ENCODE measurements around the gene TRIM61. TPM values are rescaled to one million over a fixed set of nuclear protein-coding genes. Genes with fewer than 3 reads are reported as not detected.

The TRIM61 gene
- total RNA-seq, 1 experiment from 2014 or later = 2.8 TPM

DNA sequence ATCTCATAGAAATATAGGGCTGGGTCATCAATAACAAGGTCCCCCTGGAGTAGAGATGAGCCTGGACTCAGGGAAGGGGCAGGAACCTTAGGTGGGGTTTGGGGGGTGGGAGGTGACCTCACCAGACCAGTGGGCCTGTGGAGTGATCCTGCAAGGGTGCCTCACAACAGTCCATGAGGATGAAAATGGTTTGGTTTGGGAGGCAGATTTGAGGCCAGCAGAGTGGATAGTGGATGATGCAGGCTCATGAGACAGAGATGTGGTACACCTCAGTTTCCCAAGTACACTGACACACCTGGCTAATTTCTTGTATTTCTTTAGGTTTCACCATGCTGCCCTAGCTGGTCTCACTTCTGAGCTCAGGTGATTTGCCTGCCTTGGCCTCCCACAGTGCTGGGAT, 36.2 kb upstream of the TRIM61 start (continued):
- no peak for TF ChIP-seq ZNF219 (CRISPR knock-in tag; IDR thresholded peaks at IDR 0.05; ENCODE audit: borderline replicate concordance)
- TF ChIP-seq RORB (CRISPR knock-in tag; IDR thresholded peaks at IDR 0.05) = no peak
- TF ChIP-seq CBFB (CRISPR knock-in tag; IDR thresholded peaks at IDR 0.05; ENCODE audit: low read depth) = no peak
- TF ChIP-seq CREB1 (CRISPR knock-in tag; IDR thresholded peaks at IDR 0.05) = no peak
- no peak for TF ChIP-seq ZSCAN18 (CRISPR knock-in tag; IDR thresholded peaks at IDR 0.05)
- no peak for TF ChIP-seq ELF4 (CRISPR knock-in tag; IDR thresholded peaks at IDR 0.05; ENCODE audit: low read depth)

DNA sequence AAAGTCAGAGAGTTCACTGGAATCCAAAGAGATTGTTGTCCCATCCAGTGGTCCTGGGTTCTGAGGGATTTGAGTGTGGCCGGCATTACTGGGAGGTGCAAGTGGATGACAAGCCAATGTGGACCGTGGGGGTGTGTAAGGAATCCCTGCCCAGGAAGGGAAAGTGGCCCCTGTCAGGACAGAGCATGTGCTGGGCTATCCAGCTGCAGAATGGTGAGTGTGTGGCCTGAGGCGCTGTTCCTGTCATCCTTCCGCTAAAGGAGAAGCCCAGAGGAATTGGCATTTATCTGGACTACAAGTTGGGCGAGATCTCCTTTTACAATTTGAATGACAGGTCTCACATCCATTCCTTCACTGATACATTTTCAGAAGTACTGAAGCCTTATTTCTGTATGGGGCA, 33.9 kb upstream of the TRIM61 start:
- H3K4me1 Mint-ChIP-seq = no peaks in the 10 kb centered on the region
- ATAC-seq = no peak
- no peak overlapping the region for H3K4me3 Mint-ChIP-seq
- TF ChIP-seq ZNF512 (CRISPR knock-in tag; IDR thresholded peaks at IDR 0.05; ENCODE audit: borderline replicate concordance) (no peak), MXD4 (CRISPR knock-in tag; IDR thresholded peaks at IDR 0.05; ENCODE audit: borderline replicate concordance) (no peak), ETV6 (CRISPR knock-in tag; IDR thresholded peaks at IDR 0.05) (no peak), OVOL2 (CRISPR knock-in tag; IDR thresholded peaks at IDR 0.05; ENCODE audit: borderline replicate concordance) (no peak), ZNF396 (CRISPR knock-in tag; IDR thresholded peaks at IDR 0.05; ENCODE audit: borderline replicate concordance) (no peak), RELA (CRISPR knock-in tag; IDR thresholded peaks at IDR 0.05; ENCODE audit: borderline replicate concordance) (no peak), GTF2I (CRISPR knock-in tag; conservative IDR thresholded peaks at IDR 0.05) (no peak), ZNF121 (CRISPR knock-in tag; IDR thresholded peaks at IDR 0.05) (no peak)
- TF ChIP-seq, protein P1, sequence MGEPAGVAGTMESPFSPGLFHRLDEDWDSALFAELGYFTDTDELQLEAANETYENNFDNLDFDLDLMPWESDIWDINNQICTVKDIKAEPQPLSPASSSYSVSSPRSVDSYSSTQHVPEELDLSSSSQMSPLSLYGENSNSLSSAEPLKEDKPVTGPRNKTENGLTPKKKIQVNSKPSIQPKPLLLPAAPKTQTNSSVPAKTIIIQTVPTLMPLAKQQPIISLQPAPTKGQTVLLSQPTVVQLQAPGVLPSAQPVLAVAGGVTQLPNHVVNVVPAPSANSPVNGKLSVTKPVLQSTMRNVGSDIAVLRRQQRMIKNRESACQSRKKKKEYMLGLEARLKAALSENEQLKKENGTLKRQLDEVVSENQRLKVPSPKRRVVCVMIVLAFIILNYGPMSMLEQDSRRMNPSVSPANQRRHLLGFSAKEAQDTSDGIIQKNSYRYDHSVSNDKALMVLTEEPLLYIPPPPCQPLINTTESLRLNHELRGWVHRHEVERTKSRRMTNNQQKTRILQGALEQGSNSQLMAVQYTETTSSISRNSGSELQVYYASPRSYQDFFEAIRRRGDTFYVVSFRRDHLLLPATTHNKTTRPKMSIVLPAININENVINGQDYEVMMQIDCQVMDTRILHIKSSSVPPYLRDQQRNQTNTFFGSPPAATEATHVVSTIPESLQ (CRISPR knock-in tag; IDR thresholded peaks at IDR 0.05) = no peak
- TF ChIP-seq, protein P2, sequence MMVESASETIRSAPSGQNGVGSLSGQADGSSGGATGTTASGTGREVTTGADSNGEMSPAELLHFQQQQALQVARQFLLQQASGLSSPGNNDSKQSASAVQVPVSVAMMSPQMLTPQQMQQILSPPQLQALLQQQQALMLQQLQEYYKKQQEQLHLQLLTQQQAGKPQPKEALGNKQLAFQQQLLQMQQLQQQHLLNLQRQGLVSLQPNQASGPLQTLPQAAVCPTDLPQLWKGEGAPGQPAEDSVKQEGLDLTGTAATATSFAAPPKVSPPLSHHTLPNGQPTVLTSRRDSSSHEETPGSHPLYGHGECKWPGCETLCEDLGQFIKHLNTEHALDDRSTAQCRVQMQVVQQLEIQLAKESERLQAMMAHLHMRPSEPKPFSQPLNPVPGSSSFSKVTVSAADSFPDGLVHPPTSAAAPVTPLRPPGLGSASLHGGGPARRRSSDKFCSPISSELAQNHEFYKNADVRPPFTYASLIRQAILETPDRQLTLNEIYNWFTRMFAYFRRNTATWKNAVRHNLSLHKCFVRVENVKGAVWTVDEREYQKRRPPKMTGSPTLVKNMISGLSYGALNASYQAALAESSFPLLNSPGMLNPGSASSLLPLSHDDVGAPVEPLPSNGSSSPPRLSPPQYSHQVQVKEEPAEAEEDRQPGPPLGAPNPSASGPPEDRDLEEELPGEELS (CRISPR knock-in tag; IDR thresholded peaks at IDR 0.05) = no peak
- TF ChIP-seq, protein P3, sequence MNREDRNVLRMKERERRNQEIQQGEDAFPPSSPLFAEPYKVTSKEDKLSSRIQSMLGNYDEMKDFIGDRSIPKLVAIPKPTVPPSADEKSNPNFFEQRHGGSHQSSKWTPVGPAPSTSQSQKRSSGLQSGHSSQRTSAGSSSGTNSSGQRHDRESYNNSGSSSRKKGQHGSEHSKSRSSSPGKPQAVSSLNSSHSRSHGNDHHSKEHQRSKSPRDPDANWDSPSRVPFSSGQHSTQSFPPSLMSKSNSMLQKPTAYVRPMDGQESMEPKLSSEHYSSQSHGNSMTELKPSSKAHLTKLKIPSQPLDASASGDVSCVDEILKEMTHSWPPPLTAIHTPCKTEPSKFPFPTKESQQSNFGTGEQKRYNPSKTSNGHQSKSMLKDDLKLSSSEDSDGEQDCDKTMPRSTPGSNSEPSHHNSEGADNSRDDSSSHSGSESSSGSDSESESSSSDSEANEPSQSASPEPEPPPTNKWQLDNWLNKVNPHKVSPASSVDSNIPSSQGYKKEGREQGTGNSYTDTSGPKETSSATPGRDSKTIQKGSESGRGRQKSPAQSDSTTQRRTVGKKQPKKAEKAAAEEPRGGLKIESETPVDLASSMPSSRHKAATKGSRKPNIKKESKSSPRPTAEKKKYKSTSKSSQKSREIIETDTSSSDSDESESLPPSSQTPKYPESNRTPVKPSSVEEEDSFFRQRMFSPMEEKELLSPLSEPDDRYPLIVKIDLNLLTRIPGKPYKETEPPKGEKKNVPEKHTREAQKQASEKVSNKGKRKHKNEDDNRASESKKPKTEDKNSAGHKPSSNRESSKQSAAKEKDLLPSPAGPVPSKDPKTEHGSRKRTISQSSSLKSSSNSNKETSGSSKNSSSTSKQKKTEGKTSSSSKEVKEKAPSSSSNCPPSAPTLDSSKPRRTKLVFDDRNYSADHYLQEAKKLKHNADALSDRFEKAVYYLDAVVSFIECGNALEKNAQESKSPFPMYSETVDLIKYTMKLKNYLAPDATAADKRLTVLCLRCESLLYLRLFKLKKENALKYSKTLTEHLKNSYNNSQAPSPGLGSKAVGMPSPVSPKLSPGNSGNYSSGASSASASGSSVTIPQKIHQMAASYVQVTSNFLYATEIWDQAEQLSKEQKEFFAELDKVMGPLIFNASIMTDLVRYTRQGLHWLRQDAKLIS (CRISPR knock-in tag; IDR thresholded peaks at IDR 0.05; ENCODE audit: borderline replicate concordance) = no peak
- TF ChIP-seq, protein P4, sequence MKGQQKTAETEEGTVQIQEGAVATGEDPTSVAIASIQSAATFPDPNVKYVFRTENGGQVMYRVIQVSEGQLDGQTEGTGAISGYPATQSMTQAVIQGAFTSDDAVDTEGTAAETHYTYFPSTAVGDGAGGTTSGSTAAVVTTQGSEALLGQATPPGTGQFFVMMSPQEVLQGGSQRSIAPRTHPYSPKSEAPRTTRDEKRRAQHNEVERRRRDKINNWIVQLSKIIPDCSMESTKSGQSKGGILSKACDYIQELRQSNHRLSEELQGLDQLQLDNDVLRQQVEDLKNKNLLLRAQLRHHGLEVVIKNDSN (CRISPR knock-in tag; IDR thresholded peaks at IDR 0.05) = no peak
- TF ChIP-seq, protein P5, sequence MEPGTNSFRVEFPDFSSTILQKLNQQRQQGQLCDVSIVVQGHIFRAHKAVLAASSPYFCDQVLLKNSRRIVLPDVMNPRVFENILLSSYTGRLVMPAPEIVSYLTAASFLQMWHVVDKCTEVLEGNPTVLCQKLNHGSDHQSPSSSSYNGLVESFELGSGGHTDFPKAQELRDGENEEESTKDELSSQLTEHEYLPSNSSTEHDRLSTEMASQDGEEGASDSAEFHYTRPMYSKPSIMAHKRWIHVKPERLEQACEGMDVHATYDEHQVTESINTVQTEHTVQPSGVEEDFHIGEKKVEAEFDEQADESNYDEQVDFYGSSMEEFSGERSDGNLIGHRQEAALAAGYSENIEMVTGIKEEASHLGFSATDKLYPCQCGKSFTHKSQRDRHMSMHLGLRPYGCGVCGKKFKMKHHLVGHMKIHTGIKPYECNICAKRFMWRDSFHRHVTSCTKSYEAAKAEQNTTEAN (CRISPR knock-in tag; IDR thresholded peaks at IDR 0.05) = no peak
- H3K9me3 Mint-ChIP-seq = no peaks in the 10 kb centered on the region
- ChIA-PET POLR2A (no interaction called here), CTCF (no interaction called here)
- DNase-seq (ENCODE audit: low spot score) = no peak
- H3K27me3 Mint-ChIP-seq (ENCODE audit: low read depth) = no peaks in the 10 kb centered on the region; the same call in 1 of the 2 replicates
- H3K36me3 Mint-ChIP-seq = no peaks in the 10 kb centered on the region
- H3K27ac Mint-ChIP-seq = no peak overlapping the region
